ENCODE data around the gene CSNK2B. TPM values are rescaled to one million over a fixed set of nuclear protein-coding genes. Genes with fewer than 3 reads are reported as not detected.

The CSNK2B gene
- total RNA-seq, 3 donors from 2014 or later (not counting 1 experiment from before 2014, with no cell fraction given), result 140 to 157 (median 141) TPM

- H3K9me3 Mint-ChIP-seq, result no peaks in the 10 kb centered on the region
- ATAC-seq, result no peak
- no peak overlapping the region for H3K27ac ChIP-seq (ENCODE audit: low read length)
- H3K36me3 ChIP-seq (ENCODE audit: control insufficient read depth, insufficient read depth, low read length), result no peaks in the 10 kb centered on the region
- H3K27me3 ChIP-seq (ENCODE audit: control insufficient read depth, insufficient read depth, low read length), result no peaks in the 10 kb centered on the region
- intact Hi-C loops (cut with micrococcal nuclease), result no loop called here
- H3K4me1 ChIP-seq (ENCODE audit: control insufficient read depth, insufficient read depth, low read length), result peaks cover 14% of the 10 kb centered on the region
- no peak overlapping the region for H3K4me3 ChIP-seq (ENCODE audit: low read length)
- WGBS (ENCODE audit: insufficient coverage), result 78% methylated on average over 5 of the region's 5 CpGs
- TF ChIP-seq, protein P1, sequence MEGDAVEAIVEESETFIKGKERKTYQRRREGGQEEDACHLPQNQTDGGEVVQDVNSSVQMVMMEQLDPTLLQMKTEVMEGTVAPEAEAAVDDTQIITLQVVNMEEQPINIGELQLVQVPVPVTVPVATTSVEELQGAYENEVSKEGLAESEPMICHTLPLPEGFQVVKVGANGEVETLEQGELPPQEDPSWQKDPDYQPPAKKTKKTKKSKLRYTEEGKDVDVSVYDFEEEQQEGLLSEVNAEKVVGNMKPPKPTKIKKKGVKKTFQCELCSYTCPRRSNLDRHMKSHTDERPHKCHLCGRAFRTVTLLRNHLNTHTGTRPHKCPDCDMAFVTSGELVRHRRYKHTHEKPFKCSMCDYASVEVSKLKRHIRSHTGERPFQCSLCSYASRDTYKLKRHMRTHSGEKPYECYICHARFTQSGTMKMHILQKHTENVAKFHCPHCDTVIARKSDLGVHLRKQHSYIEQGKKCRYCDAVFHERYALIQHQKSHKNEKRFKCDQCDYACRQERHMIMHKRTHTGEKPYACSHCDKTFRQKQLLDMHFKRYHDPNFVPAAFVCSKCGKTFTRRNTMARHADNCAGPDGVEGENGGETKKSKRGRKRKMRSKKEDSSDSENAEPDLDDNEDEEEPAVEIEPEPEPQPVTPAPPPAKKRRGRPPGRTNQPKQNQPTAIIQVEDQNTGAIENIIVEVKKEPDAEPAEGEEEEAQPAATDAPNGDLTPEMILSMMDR (IDR thresholded peaks at IDR 0.05), result no peak
- peaks cover 0 to 3% of the 10 kb centered on the region in 2 donors for H3K27me3 Mint-ChIP-seq (ENCODE audit: low read depth in 2 of 2)
- no peak overlapping the region for H3K4me3 Mint-ChIP-seq
- H3K36me3 Mint-ChIP-seq, result no peaks in the 10 kb centered on the region
- peaks cover 16 to 21% of the 10 kb centered on the region in 2 donors for H3K4me1 Mint-ChIP-seq
- no peak for DNase-seq
- H3K9me3 ChIP-seq (ENCODE audit: control insufficient read depth, insufficient read depth, low read length), result no peaks in the 10 kb centered on the region
- H3K27ac Mint-ChIP-seq, result peak overlapping the region in 1 of 2 donors; percentile 14
Measured at GRCh38 chr6:31710523-31711219, 44.8 kb downstream of the CSNK2B start.

GRCh38 chr6:31711233-31711632 lies 45.4 kb downstream of the CSNK2B start:
- Mint-ChIP-seq H3K9me3 (no peaks in the 10 kb centered on the region), H3K4me3 (peak overlapping the region; percentile 4), H3K27me3 (ENCODE audit: low read depth in 2 of 2) (peaks cover 0 to 3% of the 10 kb centered on the region in 2 donors), H3K27ac (peak overlapping the region in 1 of 2 donors; percentile 14), H3K4me1 (peaks cover 16 to 21% of the 10 kb centered on the region in 2 donors), H3K36me3 (no peaks in the 10 kb centered on the region)
- DNase-seq, result no peak
- intact Hi-C loops (cut with micrococcal nuclease), result no loop called here
- H3K4me1 ChIP-seq (ENCODE audit: control insufficient read depth, insufficient read depth, low read length), result peaks cover 14% of the 10 kb centered on the region
- peak in 2 of 3 donors; percentile 32 to 43 for ATAC-seq
- H3K36me3 ChIP-seq (ENCODE audit: control insufficient read depth, insufficient read depth, low read length), result no peaks in the 10 kb centered on the region
- H3K27me3 ChIP-seq (ENCODE audit: control insufficient read depth, insufficient read depth, low read length), result no peaks in the 10 kb centered on the region
- 28% methylated on average over 8 of the region's 8 CpGs for WGBS (ENCODE audit: insufficient coverage)
- H3K4me3 ChIP-seq (ENCODE audit: low read length), result no peak overlapping the region
- no peaks in the 10 kb centered on the region for H3K9me3 ChIP-seq (ENCODE audit: control insufficient read depth, insufficient read depth, low read length)
- H3K27ac ChIP-seq (ENCODE audit: low read length), result no peak overlapping the region
- TF ChIP-seq, protein P1 (IDR thresholded peaks at IDR 0.05), result no peak

- H3K4me3 Mint-ChIP-seq, result no peak overlapping the region
- peaks cover 0 to 3% of the 10 kb centered on the region in 2 donors for H3K27me3 Mint-ChIP-seq (ENCODE audit: low read depth in 2 of 2)
- no peaks in the 10 kb centered on the region for H3K36me3 Mint-ChIP-seq
- TF ChIP-seq, protein P1 (IDR thresholded peaks at IDR 0.05), result no peak
- ATAC-seq, result peak in 2 of 3 donors; percentile 31 to 48
- H3K4me1 ChIP-seq (ENCODE audit: control insufficient read depth, insufficient read depth, low read length), result peaks cover 14% of the 10 kb centered on the region
- peak overlapping the region in 1 of 2 donors; percentile 6 for H3K27ac Mint-ChIP-seq
- intact Hi-C loops (cut with micrococcal nuclease), result no loop called here
- peaks cover 16 to 21% of the 10 kb centered on the region in 2 donors for H3K4me1 Mint-ChIP-seq
- 72% methylated on average over 8 of the region's 8 CpGs for WGBS (ENCODE audit: insufficient coverage)
- peak in 1 of 2 donors; percentile 47 for DNase-seq
- no peaks in the 10 kb centered on the region for H3K36me3 ChIP-seq (ENCODE audit: control insufficient read depth, insufficient read depth, low read length)
- no peaks in the 10 kb centered on the region for H3K9me3 ChIP-seq (ENCODE audit: control insufficient read depth, insufficient read depth, low read length)
- H3K27me3 ChIP-seq (ENCODE audit: control insufficient read depth, insufficient read depth, low read length), result no peaks in the 10 kb centered on the region
- H3K27ac ChIP-seq (ENCODE audit: low read length), result no peak overlapping the region
- H3K9me3 Mint-ChIP-seq, result no peaks in the 10 kb centered on the region
- H3K4me3 ChIP-seq (ENCODE audit: low read length), result no peak overlapping the region
Measured at GRCh38 chr6:31712296-31712695, 46.4 kb downstream of the CSNK2B start.

All from natural killer cell (primary cell).